Left lung (tissue), 10 donors: Measurements from ENCODE around the gene PPP1R16B. TPM values are rescaled to one million over a fixed set of nuclear protein-coding genes. Genes with fewer than 3 reads are reported as not detected.

ENCODE experiments used
- ATAC-seq: fragments of 200-7000 bp; cut with Tn5 transposase; one replicate; pipeline ENCODE4 v1.9.1; 2020; ENCODE audit warnings: moderate library complexity
- DNase-seq, 4 donors: peaks; one replicate each; pipeline ENCODE4 v3.0.0-alpha.2; 2013 to 2020
- H3K27ac ChIP-seq, 2 donors: fragments of 200-600 bp; sonication (generic) in 1 of 2; one replicate each; pipeline versions ENCODE4 v1.5.0 to v1.8.0; 2020 to 2021
- H3K27me3 ChIP-seq, 2 donors: fragments of 200-600 bp; sonication (generic) in 1 of 2; one replicate each; pipeline versions ENCODE4 v1.5.0 to v1.8.0; 2020 to 2021
- H3K36me3 ChIP-seq, 2 donors: fragments of 200-600 bp; sonication (generic) in 1 of 2; one replicate each; pipeline versions ENCODE4 v1.5.0 to v1.8.0; 2020 to 2021
- H3K4me1 ChIP-seq, 2 donors: fragments of 200-600 bp; one replicate each; pipeline ENCODE4 v1.8.0; 2021
- H3K4me3 ChIP-seq, 2 donors: fragments of 200-600 bp; sonication (generic) in 1 of 2; one replicate each; pipeline versions ENCODE4 v1.5.0 to v1.8.0; 2020 to 2021; ENCODE audit warnings: mild to moderate bottlenecking in 1 of 2
- H3K9me3 ChIP-seq, 2 donors: fragments of 200-600 bp; sonication (generic) in 1 of 2; one replicate each; pipeline versions ENCODE4 v1.5.0 to v1.8.0; 2020 to 2021
- intact Hi-C, 2 donors: fragments of 100-400 bp; cut with DNase I; formaldehyde crosslinking; loops; one replicate each; pipeline versions ENCODE4 v1.11.2 to v1.14.2; 2022
- polyA plus RNA-seq, 6 donors: library from polyadenylated mRNA; unstranded; fragments of 120-200 nt; gene quantifications; one replicate each; pipeline ENCODE4 v1.2.1, GENCODE V29; 2013; ENCODE audit not compliant: insufficient read length in 6 of 6
- total RNA-seq, 2 donors: library from RNA; stranded (reverse); fragmentation: NEBNext Ultra II Directional; extraction: Animal tissue kit (Norgen Biotek cat#: 25700); gene quantifications; one replicate each; pipeline ENCODE4 v1.2.1, GENCODE V29; 2021
- TF ChIP-seq, protein P1 (sequence below), 2 donors: fragments of 200-600 bp; sonication (generic) in 1 of 2; IDR thresholded peaks; one replicate each; pipeline versions ENCODE4 v1.5.0 to v1.8.0; 2021; ENCODE audit warnings: antibody characterized with exemption in 2 of 2
- donor health status: DM: no; HTN: yes; CAD: no.
- donor health status: DM: no; HTN: no; CAD: no.

PPP1R16B gene
- total and polyA plus RNA-seq, 8 donors: 5.4 to 10.8 (median 7.8) TPM

DNA sequence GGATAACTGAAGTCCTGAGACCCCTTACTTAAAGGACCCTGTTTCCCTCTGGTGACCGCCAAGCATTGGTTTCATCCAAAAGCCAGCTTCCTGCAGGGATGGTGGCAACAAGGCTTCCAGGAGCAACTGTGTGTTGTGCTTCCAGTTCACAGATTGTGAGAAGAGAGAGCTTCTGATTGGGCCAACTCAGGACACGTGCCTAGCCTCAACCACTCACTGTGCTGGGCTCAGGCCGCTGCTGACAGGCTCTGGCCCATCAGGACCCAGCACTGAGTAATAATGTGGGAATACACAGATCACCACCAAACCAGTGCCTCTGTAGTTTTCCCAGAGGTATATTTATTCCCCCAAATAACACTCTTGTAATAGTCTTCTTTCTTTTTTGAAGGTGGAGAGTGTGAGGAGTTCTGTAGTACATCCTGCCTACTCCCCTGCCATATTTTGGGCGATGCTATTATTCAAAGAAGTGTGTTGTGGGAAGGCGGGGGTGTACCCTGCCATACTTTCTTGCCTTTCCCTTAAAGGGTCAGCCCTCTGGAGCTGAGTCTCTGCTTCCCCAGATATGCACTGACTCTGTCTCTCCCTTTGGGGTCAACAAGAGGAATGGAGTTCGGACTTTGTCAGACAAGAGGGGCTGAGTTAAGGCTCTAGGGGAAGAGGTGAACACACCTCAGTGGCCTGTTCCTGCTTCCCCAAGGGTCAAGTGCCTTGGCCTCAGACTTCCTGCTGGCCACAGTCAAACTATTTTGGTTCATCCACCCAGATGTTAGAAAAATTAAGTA is 23.2 kb downstream of the PPP1R16B start:
- intact Hi-C loops: no loop called here
- peak overlapping the region in 1 of 2 donors; percentile 41 for H3K27ac ChIP-seq
- TF ChIP-seq, protein P1, sequence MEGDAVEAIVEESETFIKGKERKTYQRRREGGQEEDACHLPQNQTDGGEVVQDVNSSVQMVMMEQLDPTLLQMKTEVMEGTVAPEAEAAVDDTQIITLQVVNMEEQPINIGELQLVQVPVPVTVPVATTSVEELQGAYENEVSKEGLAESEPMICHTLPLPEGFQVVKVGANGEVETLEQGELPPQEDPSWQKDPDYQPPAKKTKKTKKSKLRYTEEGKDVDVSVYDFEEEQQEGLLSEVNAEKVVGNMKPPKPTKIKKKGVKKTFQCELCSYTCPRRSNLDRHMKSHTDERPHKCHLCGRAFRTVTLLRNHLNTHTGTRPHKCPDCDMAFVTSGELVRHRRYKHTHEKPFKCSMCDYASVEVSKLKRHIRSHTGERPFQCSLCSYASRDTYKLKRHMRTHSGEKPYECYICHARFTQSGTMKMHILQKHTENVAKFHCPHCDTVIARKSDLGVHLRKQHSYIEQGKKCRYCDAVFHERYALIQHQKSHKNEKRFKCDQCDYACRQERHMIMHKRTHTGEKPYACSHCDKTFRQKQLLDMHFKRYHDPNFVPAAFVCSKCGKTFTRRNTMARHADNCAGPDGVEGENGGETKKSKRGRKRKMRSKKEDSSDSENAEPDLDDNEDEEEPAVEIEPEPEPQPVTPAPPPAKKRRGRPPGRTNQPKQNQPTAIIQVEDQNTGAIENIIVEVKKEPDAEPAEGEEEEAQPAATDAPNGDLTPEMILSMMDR (IDR thresholded peaks at IDR 0.05): no peak

DNA sequence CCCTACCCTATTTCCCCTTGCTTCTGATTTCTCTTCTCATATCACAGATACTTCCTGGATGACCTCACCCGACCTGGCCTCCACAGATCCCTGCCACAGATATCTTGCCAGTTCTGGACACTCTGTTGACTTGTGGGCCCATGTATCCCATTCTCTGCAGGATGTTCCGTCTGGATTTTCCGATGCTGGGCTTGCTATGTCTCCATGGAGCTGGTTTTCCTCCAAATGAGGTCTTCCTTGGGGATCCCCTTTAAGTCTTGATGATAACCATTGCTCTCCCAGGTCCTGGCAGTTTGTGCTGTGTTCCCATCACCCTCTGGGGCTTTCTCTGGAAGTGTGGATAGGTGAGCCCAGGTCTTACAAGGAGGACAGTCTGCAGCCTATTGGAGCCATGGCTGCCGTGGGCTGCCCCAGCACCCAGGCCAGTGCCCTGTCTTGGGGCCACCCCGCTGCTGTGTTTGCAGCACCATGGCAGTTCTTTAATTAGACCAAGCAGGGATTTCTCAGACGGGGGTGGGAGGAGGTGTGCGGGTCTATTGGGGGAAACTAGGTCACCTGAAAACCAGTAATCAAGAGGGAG is 23.9 kb downstream of the PPP1R16B start:
- H3K9me3 ChIP-seq: no peaks in the 10 kb centered on the region
- intact Hi-C loops: no loop called here
- TF ChIP-seq, protein P1 (IDR thresholded peaks at IDR 0.05): no peak
- H3K4me3 ChIP-seq: no peak overlapping the region
- H3K36me3 ChIP-seq: no peaks in the 10 kb centered on the region
- peak overlapping the region in 1 of 2 donors; percentile 41 for H3K27ac ChIP-seq
- peaks cover 0 to 11% of the 10 kb centered on the region in 2 donors for H3K4me1 ChIP-seq
- no peak for ATAC-seq
- no peak for DNase-seq
- no peaks in the 10 kb centered on the region for H3K27me3 ChIP-seq

More for the DNA sequence above, 23.2 kb downstream of the PPP1R16B start:
- DNase-seq: no peak
- no peaks in the 10 kb centered on the region for H3K27me3 ChIP-seq
- no peak overlapping the region for H3K4me3 ChIP-seq
- no peak for ATAC-seq
- no peaks in the 10 kb centered on the region for H3K9me3 ChIP-seq
- H3K4me1 ChIP-seq: peaks cover 0 to 11% of the 10 kb centered on the region in 2 donors
- no peaks in the 10 kb centered on the region for H3K36me3 ChIP-seq

DNA sequence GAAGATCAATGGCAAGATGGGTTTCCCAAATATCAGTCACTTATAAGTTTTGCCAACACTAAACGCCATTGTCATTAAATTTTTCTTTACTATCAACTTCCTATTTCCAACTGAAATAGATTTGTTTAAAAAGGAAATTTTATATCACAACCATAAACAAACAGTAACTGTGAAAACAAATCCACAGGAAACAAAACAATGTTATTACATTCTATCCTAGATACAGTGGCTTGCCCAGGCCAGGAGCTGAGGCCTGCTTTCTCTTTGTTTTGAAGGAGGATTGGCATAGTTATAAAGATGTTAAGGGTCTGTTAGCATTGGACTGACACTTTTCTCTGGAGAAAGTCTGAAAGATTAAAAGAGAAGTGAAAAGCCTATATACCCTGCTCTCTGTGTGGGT is 24.9 kb downstream of the PPP1R16B start:
- H3K4me1 ChIP-seq: peaks cover 0 to 11% of the 10 kb centered on the region in 2 donors

DNA sequence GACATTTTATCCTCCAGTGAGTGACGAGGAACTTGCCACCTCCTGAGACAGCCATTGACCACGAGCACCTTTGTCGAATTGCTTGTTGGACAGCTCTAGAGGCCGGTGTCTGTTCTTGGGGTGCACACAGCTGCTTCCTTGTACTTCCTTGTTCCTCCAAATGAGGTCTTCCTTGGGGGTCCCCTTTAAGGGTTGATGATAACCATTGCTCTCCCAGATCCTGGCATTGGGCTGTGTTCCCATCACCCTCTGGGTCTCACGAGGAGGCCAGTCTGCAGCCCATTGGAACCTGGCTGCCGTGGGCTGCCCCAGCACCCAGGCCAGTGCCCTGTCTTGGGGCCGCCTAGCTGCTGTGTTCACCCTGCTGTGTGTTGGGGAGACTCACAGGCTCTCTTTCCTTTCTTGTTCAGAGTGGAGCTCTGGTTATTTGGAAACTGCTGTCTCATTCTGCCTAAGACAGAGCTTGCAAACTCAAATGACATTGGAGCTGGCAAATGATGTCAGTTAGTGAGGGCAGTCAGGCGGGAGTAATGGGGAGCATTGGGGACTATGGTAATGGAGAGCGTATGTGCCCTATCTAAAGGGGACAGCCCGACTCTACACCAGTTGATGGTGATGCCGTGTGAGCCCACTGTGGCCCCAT is 25.7 kb downstream of the PPP1R16B start:
- no peak overlapping the region for H3K4me3 ChIP-seq
- H3K27me3 ChIP-seq: no peaks in the 10 kb centered on the region
- ATAC-seq (no peak), DNase-seq (no peak)
- H3K4me1 ChIP-seq: peaks cover 0 to 5% of the 10 kb centered on the region in 2 donors
- H3K9me3 ChIP-seq: no peaks in the 10 kb centered on the region
- no peaks in the 10 kb centered on the region for H3K36me3 ChIP-seq
- no peak overlapping the region for H3K27ac ChIP-seq
- intact Hi-C loops: no loop called here
- TF ChIP-seq, protein P1 (IDR thresholded peaks at IDR 0.05): no peak

More for the DNA sequence above, 24.9 kb downstream of the PPP1R16B start:
- Histone ChIP-seq H3K36me3 (no peaks in the 10 kb centered on the region), H3K27ac (no peak overlapping the region), H3K4me3 (no peak overlapping the region), H3K9me3 (no peaks in the 10 kb centered on the region), H3K27me3 (no peaks in the 10 kb centered on the region)
- ATAC-seq: no peak
- intact Hi-C loops: no loop called here
- TF ChIP-seq, protein P1 (IDR thresholded peaks at IDR 0.05): no peak
- DNase-seq: no peak
